ENCODE results near the gene PRPSAP2.

The PRPSAP2 gene

DNA sequence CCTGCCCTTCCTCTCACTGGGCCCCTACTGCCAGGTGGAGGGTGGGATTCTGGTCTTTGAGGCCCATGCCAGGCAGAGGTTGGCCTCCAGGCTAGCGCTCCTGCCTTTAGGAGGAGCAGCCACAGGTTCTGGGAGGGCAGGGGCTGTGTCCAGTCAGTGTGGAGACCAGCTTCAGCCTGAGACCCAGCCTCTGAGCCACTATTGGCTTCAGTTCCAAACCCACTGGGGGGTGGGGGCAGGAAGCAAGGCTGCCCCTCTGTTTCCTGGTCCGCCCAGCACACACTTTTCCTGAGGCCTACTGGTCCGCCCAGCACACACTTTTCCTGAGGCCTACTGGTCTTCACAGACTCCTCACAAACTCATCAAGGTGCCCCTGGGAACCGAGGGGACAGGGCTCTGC lies 110.4 kb downstream of the PRPSAP2 start:
- Histone ChIP-seq H3K79me2 (ENCODE audit: insufficient read depth, low read depth) (no peaks in the 10 kb centered on the region), H3K9ac (no peak overlapping the region), H2AFZ (ENCODE audit: low read depth) (no peak overlapping the region), H3K4me3 (IDR thresholded peaks at IDR 0.05; ENCODE audit: insufficient read depth, low read depth, low read length) (no peak overlapping the region), H3K4me2 (no peak overlapping the region), H3K27me3 (ENCODE audit: insufficient read depth, low read depth) (no peaks in the 10 kb centered on the region), H3K36me3 (ENCODE audit: insufficient read depth) (no peaks in the 10 kb centered on the region), H3K27ac (no peak overlapping the region), H4K20me1 (ENCODE audit: insufficient read depth) (no peaks in the 10 kb centered on the region), H3K4me1 (ENCODE audit: low read depth, poor library complexity, severe bottlenecking) (no peaks in the 10 kb centered on the region)
- TF ChIP-seq, protein P1, sequence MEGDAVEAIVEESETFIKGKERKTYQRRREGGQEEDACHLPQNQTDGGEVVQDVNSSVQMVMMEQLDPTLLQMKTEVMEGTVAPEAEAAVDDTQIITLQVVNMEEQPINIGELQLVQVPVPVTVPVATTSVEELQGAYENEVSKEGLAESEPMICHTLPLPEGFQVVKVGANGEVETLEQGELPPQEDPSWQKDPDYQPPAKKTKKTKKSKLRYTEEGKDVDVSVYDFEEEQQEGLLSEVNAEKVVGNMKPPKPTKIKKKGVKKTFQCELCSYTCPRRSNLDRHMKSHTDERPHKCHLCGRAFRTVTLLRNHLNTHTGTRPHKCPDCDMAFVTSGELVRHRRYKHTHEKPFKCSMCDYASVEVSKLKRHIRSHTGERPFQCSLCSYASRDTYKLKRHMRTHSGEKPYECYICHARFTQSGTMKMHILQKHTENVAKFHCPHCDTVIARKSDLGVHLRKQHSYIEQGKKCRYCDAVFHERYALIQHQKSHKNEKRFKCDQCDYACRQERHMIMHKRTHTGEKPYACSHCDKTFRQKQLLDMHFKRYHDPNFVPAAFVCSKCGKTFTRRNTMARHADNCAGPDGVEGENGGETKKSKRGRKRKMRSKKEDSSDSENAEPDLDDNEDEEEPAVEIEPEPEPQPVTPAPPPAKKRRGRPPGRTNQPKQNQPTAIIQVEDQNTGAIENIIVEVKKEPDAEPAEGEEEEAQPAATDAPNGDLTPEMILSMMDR (conservative IDR thresholded peaks at IDR 0.05; ENCODE audit: low read depth, low read length): no peak

DNA sequence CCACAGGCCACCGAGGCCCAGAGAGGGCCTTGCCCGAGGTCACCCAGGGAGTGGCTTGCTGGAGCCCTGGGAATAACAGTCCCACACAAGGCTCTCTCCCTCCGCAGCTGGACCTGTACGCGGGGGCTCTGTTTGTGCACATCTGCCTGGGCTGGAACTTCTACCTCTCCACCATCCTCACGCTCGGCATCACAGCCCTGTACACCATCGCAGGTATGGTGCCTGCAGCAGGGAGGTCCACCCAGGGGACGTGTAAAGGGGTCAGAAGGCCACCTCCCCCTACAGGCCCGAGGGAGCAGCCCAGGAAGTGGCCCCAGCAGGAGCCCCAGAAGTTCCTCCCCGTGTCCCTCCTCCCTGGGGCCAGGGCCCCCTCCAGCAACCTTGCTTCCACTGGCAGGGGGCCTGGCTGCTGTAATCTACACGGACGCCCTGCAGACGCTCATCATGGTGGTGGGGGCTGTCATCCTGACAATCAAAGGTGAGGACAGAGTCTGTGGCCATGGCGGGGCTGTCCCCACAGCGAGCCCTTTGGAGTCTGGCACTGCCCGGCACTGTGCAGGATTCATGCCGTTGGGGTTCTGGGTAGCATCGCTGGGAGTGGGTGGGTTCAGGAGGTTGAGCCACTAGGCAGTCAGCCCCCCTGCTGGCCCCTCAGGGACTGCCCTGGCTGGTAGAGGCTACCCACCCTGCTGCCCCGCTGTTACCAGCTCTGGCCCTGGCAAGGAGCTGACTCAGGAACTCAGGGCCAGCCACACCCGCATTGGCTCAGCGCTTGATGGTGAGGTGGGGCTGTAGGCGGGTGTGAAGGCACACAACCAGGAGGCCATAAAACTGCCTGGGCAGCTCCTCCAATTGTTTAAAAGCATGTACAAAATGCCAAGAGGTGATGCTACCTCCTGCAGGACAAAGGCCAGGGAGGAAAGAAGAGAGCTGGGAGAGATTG lies 111.3 kb downstream of the PRPSAP2 start:
- Histone ChIP-seq H3K36me3 (ENCODE audit: insufficient read depth) (no peaks in the 10 kb centered on the region), H3K4me1 (ENCODE audit: low read depth, poor library complexity, severe bottlenecking) (no peaks in the 10 kb centered on the region), H3K4me2 (no peak overlapping the region), H3K4me3 (IDR thresholded peaks at IDR 0.05; ENCODE audit: insufficient read depth, low read depth, low read length) (no peak overlapping the region), H2AFZ (ENCODE audit: low read depth) (no peak overlapping the region), H3K27me3 (ENCODE audit: insufficient read depth, low read depth) (no peaks in the 10 kb centered on the region), H3K27ac (no peak overlapping the region), H3K9ac (no peak overlapping the region), H4K20me1 (ENCODE audit: insufficient read depth) (no peaks in the 10 kb centered on the region), H3K79me2 (ENCODE audit: insufficient read depth, low read depth) (no peaks in the 10 kb centered on the region)
- TF ChIP-seq, protein P1 (conservative IDR thresholded peaks at IDR 0.05; ENCODE audit: low read depth, low read length): no peak

DNA sequence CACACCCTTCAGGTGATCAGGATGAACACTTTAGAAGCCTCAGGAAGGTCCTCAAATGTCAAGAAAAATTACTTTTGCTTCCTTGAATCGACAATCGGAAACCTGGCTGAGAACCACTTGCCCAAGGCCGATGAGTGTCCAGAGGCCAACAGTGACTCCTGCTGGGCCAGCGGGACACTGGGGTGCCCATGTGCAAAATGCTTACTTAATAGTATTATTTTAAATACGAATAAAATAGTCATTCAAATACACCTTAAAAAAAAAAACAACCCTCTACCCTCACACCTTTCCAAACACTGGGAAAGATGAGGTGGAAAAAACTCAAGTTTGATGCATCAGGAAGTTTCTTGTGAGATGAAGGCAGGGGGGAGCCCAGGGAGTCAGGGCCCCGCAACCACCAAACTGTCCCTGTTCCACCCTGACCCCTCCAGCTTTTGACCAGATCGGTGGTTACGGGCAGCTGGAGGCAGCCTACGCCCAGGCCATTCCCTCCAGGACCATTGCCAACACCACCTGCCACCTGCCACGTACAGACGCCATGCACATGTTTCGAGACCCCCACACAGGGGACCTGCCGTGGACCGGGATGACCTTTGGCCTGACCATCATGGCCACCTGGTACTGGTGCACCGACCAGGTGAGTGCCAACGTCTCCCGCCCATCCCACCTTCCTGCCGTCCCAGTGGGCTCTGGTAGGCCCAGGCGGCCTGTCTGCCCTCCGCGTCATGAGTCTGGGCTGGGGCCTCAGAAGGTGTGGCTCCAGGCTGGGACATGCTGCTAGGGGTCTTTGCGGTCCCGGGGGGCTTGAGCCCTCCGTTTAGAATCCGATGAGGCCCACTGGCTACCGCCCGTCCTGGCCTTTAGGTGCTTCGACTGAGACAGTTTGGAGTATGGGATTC lies 112.9 kb downstream of the PRPSAP2 start:
- TF ChIP-seq, protein P1 (conservative IDR thresholded peaks at IDR 0.05; ENCODE audit: low read depth, low read length): no peak
- Histone ChIP-seq H4K20me1 (ENCODE audit: insufficient read depth) (no peaks in the 10 kb centered on the region), H3K27me3 (ENCODE audit: insufficient read depth, low read depth) (no peaks in the 10 kb centered on the region), H3K4me3 (IDR thresholded peaks at IDR 0.05; ENCODE audit: insufficient read depth, low read depth, low read length) (no peak overlapping the region), H3K9ac (no peak overlapping the region), H3K4me2 (no peak overlapping the region), H3K36me3 (ENCODE audit: insufficient read depth) (no peaks in the 10 kb centered on the region), H3K27ac (no peak overlapping the region), H3K4me1 (ENCODE audit: low read depth, poor library complexity, severe bottlenecking) (no peaks in the 10 kb centered on the region), H3K79me2 (ENCODE audit: insufficient read depth, low read depth) (no peaks in the 10 kb centered on the region), H2AFZ (ENCODE audit: low read depth) (no peak overlapping the region)

DNA sequence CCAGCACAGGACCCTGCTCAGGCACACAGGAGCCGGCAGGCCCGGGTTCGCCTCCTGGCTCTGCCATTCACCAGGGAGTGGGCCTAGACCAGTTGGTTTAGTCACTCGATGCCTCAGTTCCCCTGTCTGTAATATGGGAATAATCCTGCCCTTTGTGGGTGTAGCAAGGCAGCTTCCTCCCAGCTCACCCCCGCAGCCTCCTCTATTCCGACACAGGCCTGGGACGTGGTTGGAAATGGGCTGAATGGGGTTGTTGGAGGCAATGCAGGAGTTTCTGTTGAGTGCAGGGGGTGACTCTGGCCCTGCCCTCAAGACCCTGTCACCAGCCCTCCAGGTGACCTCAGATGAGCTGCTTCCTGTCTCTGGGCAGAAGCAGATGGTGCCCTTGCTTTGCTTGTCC lies 113.9 kb downstream of the PRPSAP2 start:
- no peak overlapping the region for H3K27ac ChIP-seq
- H3K79me2 ChIP-seq (ENCODE audit: insufficient read depth, low read depth): no peaks in the 10 kb centered on the region
- no peaks in the 10 kb centered on the region for H3K4me1 ChIP-seq (ENCODE audit: low read depth, poor library complexity, severe bottlenecking)
- no peak overlapping the region for H3K4me3 ChIP-seq (IDR thresholded peaks at IDR 0.05; ENCODE audit: insufficient read depth, low read depth, low read length)
- no peaks in the 10 kb centered on the region for H4K20me1 ChIP-seq (ENCODE audit: insufficient read depth)
- no peak overlapping the region for H3K4me2 ChIP-seq
- TF ChIP-seq, protein P1 (conservative IDR thresholded peaks at IDR 0.05; ENCODE audit: low read depth, low read length): no peak
- no peaks in the 10 kb centered on the region for H3K36me3 ChIP-seq (ENCODE audit: insufficient read depth)
- no peak overlapping the region for H2AFZ ChIP-seq (ENCODE audit: low read depth)
- H3K27me3 ChIP-seq (ENCODE audit: insufficient read depth, low read depth): no peaks in the 10 kb centered on the region
- H3K9ac ChIP-seq: no peak overlapping the region
